DMS153 (cell line): ENCODE results near the gene PLEKHM1.
"Not testable (repeated sequence)": the region's sequence is repeated elsewhere in the genome, so short reads cannot be mapped to it uniquely, and the experiment has no call there.

Experiments
- DNase-seq: peaks from one replicate; lab custom pipeline; 2025; lab: John Stamatoyannopoulos, UW

Gene PLEKHM1

GRCh38 chr17:45461524-45462327 lies 28.8 kb downstream of the PLEKHM1 start:
- peak; percentile 93 for DNase-seq

DNA sequence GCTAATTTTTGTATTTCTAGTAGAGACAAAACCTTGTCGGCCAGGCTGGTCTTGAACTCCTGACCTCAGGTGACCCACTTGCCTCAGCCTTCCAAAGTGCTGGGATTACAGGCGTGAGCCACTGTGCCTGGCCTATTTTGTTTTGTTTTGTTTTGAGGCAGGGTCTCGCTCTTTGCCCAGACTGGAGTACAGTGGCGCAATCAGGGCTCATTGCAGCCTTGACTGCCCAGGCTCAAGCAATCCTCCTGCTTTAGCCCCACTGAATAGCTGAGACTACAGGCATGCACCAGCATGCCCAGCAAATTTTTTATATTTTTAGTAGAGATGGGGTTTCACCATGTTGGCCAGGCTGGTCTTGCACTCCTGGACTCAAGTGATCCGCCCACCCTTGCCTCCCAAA lies 30.1 kb downstream of the PLEKHM1 start:
- DNase-seq = not testable (repeated sequence)

DNA sequence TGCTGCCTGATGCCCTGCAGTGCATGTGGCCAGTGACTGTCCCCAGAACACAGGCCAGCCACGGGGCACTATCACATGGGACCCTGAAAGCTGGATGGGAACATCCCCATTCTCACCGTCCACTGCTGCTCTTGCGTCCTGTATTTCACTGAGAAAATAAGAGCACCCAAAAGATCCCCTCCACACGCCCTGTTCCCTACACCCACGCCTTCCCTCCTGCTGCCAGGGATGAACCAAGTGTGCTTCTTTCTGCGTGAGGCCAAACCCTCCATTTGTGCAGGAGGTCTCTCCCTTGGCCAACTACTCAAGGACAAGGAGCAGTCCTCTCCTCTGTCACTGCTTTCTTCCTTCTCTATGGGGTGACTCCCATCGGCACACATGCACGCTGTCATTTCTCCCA lies 36.2 kb downstream of the PLEKHM1 start:
- not testable (repeated sequence) for DNase-seq

GRCh38 chr17:45453731-45454130 lies 36.8 kb downstream of the PLEKHM1 start:
- DNase-seq = not testable (repeated sequence)

DNA sequence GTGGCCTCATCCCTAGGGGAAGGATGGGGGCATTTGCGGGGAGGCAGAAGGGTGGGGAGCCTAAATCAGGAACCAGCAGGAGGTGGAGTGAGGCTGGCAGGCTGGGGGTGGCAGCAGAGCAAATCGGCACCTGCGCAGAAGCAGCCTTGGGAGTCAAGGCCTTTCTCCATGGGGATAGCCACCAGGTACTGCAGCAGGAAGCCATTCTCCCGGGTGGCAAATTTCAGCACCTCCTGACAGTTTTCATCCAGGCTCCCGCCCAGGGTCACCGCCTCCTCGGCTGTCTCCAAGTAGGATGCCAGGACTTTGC lies 37.3 kb downstream of the PLEKHM1 start:
- DNase-seq = not testable (repeated sequence)

DNA sequence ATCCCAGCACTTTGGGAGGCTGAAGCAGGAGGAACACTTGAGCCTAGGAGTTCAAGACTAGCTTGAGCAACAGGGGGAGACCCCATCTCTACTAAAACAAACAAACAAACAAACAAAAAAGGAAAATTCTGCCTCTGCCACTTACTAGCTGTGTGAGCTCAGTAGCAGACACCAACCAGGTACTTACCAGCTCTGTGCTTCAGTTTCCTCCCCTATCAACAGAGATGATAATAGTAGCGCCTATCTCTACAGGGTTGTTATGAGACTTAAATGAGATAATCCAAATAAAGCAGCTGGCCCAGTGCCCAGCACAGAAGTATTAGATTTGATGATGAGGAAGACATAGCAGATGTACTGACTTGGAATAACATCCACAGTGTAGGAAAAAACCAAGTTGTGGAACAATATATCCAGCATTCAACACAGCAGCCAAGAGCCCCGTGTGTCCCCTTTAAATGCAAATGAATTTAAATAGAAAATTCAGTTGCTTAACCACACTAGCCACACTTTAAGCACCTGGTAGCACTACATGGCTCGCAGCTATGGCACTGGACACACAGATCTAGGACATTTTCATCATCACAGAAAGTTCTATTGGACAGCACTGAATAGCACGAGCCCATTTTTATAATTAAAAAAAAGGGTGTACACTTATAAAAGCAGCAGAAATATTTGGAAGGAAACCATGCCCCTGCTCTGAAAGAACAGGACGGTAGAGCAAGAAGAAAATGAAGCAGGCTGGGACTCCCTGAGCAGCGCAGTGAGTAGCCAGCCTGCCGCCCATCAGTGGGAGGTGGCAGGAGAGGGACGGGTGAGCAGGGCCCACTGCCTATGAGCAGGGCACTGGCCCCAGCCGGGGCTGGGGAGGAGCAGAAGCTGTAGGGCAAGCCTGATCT lies 37.9 kb downstream of the PLEKHM1 start:
- DNase-seq = not testable (repeated sequence)

GRCh38 chr17:45451660-45452059 lies 38.9 kb downstream of the PLEKHM1 start:
- not testable (repeated sequence) for DNase-seq

GRCh38 chr17:45451131-45451530 lies 39.4 kb downstream of the PLEKHM1 start:
- no peak for DNase-seq

DNA sequence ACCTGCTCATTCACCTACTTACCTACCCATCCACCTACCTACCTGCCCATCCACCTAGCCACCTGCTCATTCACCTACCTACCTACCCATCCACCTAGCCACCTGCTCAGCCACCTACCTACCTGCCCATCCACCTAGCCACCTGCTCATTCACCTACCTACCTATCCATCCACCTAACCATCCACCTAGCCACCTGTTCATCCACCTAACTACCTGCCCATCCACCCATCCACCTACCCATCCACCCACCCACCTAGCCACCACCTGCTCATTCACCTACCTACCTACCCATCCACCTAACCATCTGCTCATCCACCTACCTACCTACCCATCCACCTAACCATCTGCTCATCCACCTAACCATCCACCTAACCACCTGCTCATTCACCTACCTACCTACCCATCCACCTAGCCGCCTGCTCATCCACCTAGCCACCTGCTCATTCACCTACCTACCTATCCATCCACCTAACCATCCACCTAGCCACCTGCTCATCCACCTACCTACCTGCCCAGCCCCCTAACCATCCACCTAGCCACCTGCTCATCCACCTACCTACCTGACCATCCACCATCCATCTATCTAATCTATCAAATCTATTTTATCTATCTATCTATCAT lies 40.7 kb downstream of the PLEKHM1 start:
- DNase-seq = not testable (repeated sequence)

GRCh38 chr17:45449260-45449659 lies 41.3 kb downstream of the PLEKHM1 start:
- not testable (repeated sequence) for DNase-seq

DNA sequence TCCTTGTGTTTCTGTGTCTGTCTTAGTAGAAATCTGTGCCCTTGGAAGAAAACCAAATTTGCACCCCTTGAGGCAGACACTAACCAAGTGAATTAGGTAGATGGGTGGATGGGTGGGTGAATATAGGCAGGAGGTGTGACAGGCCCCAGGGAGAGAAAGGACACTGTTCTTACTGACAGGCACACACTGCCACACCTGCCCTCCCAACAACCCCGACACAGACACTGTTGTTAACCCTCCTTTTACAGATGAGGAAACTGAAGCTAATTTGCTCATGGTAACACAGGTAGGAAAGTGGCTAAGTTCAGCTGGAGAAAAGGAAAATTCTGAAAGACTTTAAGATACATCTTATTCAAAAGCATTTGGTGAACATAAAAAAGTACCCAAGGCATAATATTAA lies 42.0 kb downstream of the PLEKHM1 start:
- DNase-seq = not testable (repeated sequence)

GRCh38 chr17:45448066-45448465 lies 42.5 kb downstream of the PLEKHM1 start:
- DNase-seq = not testable (repeated sequence)

- DNase-seq = not testable (repeated sequence)
Observed at GRCh38 chr17:45447650-45448049, 42.9 kb downstream of the PLEKHM1 start.

DNA sequence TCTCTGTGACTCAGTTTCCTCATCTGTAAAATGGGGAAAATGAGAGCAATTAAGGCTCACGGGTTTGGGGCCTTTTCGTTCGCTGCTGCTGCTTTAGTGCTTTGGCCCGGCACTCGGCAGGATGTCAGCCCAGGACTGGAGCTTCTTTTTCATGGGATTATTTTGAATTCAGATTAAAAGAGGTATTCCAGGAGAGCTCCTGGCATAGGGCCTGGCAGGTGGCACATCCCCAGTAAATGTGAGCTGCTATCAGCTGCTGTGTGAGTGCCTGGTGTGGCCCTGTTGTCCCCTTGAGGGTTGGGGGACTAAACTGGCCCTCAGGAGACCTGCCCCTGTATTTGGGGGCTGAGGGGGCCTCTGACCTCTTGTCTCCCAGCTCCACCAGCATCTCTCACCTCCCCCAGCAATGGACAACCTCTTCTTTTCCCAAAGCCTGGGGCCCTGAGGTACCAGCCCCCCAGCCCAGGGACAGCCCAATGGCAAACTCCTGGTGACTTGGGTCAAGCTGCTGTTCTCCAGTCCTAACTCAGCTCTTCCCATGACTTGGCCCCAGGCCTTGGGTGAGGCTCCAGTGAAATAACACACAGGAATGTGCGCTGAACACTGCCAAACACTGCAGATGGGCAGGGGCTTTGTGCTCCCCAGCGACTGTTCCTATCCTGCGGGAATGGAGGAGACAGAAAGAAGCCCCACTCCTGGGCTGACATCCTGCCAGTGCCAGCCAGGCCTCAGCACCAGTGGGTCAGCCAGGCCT lies 43.5 kb downstream of the PLEKHM1 start:
- not testable (repeated sequence) for DNase-seq

- DNase-seq = not testable (repeated sequence)
Observed at GRCh38 chr17:45445901-45446743, 44.4 kb downstream of the PLEKHM1 start.

- not testable (repeated sequence) for DNase-seq
Observed at GRCh38 chr17:45444856-45445820, 45.4 kb downstream of the PLEKHM1 start.

- not testable (repeated sequence) for DNase-seq
Observed at GRCh38 chr17:45444301-45444700, 46.2 kb downstream of the PLEKHM1 start.

DNA sequence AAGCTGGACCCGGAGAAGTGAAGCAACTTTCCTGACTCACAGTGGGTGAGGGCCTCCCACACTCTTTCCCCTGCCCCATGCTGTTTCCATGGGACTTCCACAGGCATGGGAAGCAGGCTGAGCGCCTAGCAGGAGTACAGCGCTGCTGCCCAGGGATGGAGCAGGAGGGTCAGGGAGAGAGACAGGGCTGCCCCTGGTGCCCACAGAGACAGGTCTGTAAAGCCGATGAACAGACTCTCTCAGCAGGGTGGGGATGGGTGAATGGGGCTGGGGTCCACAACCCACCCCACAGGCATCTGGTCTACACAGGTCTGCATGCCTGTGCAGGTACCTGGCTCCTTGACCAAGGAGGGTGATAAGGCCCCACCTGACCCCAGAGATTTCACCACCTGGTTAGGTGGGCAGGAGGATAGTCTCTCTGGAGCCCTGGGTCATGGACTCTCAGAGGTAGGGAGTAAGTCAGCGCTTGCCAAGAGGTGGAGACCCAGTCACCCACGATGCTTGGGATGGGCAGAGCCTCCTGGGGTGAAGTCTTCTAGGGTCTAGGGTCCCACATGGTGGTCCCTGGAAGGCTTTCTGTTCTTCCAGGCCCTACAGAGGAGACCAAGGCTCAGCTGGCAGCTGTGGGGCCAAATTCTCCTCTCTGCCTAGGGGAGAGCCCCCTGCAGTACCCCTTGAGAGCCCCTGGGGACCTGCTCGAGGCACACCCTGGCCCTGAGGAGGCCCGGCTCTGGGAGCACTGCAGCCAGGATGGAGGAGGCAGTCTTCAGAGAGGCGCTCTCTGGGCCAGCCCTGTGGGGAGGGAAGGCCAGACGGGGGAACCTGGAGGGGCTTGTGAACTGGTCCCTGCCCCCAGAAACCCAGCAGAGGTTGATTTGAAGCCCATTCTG lies 46.9 kb downstream of the PLEKHM1 start:
- not testable (repeated sequence) for DNase-seq
